Stomach (tissue), 9 donors: ENCODE results near the gene AUTS2. TPM values are rescaled to one million over a fixed set of nuclear protein-coding genes. Genes with fewer than 3 reads are reported as not detected.

ENCODE experiments used
- DNase-seq, 2 donors: peaks; one replicate each; pipeline versions ENCODE4 v3.0.0 to v3.0.0-alpha.2; 2013 to 2019
- H3K27ac ChIP-seq, 5 donors: fragments of 200-600 bp in 4 of 5; sonication (generic) in 4 of 5; one replicate each; pipeline ENCODE4 v1.5.1; 2013 to 2019; ENCODE audit warnings: mild to moderate bottlenecking in 1 of 5, moderate library complexity in 1 of 5
- H3K27me3 ChIP-seq, 3 donors: fragments of 200-600 bp; sonication (generic); one replicate each; pipeline ENCODE4 v1.5.1; 2017 to 2019; ENCODE audit warnings: mixed run types in 1 of 3
- H3K36me3 ChIP-seq, 4 donors: fragments of 200-600 bp; sonication (generic); 1 replicate in 3 of 4; 2 replicates in 1 of 4; pipeline ENCODE4 v1.5.1; 2016 to 2019
- H3K4me1 ChIP-seq, 4 donors: fragments of 200-600 bp; sonication (generic); one replicate each; pipeline ENCODE4 v1.5.1; 2016 to 2019
- H3K4me3 ChIP-seq, 4 donors: fragments of 200-600 bp; sonication (generic) in 3 of 4; one replicate each; pipeline ENCODE4 v1.5.1; 2016 to 2019; ENCODE audit warnings: mild to moderate bottlenecking in 1 of 4
- H3K9me3 ChIP-seq, 4 donors: fragments of 200-600 bp; sonication (generic); one replicate each; pipeline ENCODE4 v1.5.1; 2016 to 2019
- EP300 ChIP-seq: sonication (generic); formaldehyde crosslinking; IDR thresholded peaks from one replicate; pipeline ENCODE4 v1.6.1; 2017; ENCODE audit warnings: antibody characterized with exemption
- POLR2A ChIP-seq, 4 donors: fragments of 450-650 bp; IDR thresholded peaks; one replicate each; pipeline ENCODE4 v1.6.1; 2016; ENCODE audit warnings: antibody characterized with exemption in 4 of 4, control low read depth in 2 of 4, mild to moderate bottlenecking in 1 of 4, moderate library complexity in 1 of 4
- POLR2AphosphoS5 ChIP-seq, 3 donors: sonication (generic); formaldehyde crosslinking; IDR thresholded peaks; one replicate each; pipeline ENCODE4 v1.6.1; 2016; ENCODE audit warnings: antibody characterized with exemption in 3 of 3
- WGBS, 5 donors: extraction: QIAGEN DNeasy Blood & Tissue Kit in 3 of 5; methylation state at CpG; one replicate each; pipeline versions ENCODE4 v1.1.5 to v1.1.7; 2013 to 2018; 5-methylcytosine and 5-hydroxymethylcytosine counted together
- intact Hi-C: fragments of 100-400 bp; cut with DNase I; formaldehyde crosslinking; loops from one replicate; pipeline ENCODE4 v1.15.1; 2023; ENCODE audit warnings: low total_unique reads
- polyA plus RNA-seq, 3 donors: library from polyadenylated mRNA; stranded (reverse); fragments of 200-250 nt; gene quantifications; one replicate each; pipeline ENCODE4 v1.2.3, GENCODE V29; 2013
- total RNA-seq, 5 donors: library from RNA; depleted of rRNA; stranded (reverse); fragments of >200 nt; gene quantifications; one replicate each; pipeline versions ENCODE4 v1.1.0 to v1.2.3, GENCODE V29; 2014 to 2016
- TF ChIP-seq, protein P1 (sequence below), 7 experiments: fragments of 450-650 bp in 4 of 7; fragments of 200-600 bp in 3 of 7; sonication (generic) in 3 of 7; IDR thresholded peaks; one replicate each; pipeline ENCODE4 v1.5.1; 2016 to 2019; ENCODE audit warnings: antibody characterized with exemption in 7 of 7, control low read depth in 2 of 7, mild to moderate bottlenecking in 1 of 7
- donor health status: healthy with polysubstance abuse.
- donor health status: Bipolar disorder and iron deficiency.
- donor health status: healthy.

Gene AUTS2
- total and polyA plus RNA-seq, 8 donors = 3.8 to 90.3 (median 38.1) TPM

DNA sequence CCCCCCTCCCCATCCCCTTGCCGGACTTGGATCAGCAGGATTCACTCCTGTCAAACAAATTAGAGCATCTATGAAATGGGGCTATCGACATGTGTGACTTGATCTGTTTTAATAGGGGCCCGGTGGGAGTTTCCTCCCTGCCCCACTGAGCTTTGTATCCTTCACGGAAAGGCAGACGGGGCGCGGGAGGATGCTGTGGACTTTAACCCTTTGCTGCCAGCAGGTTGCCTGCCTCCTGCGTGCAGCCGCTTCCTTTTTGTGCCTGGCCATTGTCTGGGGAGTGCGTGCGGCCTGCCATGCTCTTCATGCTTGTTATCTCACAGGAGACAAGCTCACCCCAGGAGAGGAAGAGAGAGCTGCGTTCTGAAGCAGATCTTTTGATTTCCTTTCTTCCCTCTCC, 1020.9 kb downstream of the AUTS2 start:
- WGBS, 5 donors = 58 to 75% (median 67%) methylated on average over 12 of the region's 12 CpGs
- no peak overlapping the region for H3K27ac ChIP-seq
- H3K9me3 ChIP-seq = no peaks in the 10 kb centered on the region
- no peak for TF ChIP-seq EP300
- TF ChIP-seq POLR2A (IDR thresholded peaks at IDR 0.05) = no peak
- TF ChIP-seq POLR2AphosphoS5 (IDR thresholded peaks at IDR 0.05) = no peak
- TF ChIP-seq, protein P1, sequence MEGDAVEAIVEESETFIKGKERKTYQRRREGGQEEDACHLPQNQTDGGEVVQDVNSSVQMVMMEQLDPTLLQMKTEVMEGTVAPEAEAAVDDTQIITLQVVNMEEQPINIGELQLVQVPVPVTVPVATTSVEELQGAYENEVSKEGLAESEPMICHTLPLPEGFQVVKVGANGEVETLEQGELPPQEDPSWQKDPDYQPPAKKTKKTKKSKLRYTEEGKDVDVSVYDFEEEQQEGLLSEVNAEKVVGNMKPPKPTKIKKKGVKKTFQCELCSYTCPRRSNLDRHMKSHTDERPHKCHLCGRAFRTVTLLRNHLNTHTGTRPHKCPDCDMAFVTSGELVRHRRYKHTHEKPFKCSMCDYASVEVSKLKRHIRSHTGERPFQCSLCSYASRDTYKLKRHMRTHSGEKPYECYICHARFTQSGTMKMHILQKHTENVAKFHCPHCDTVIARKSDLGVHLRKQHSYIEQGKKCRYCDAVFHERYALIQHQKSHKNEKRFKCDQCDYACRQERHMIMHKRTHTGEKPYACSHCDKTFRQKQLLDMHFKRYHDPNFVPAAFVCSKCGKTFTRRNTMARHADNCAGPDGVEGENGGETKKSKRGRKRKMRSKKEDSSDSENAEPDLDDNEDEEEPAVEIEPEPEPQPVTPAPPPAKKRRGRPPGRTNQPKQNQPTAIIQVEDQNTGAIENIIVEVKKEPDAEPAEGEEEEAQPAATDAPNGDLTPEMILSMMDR (IDR thresholded peaks at IDR 0.05) = no peak
- no peak overlapping the region for H3K4me3 ChIP-seq
- H3K4me1 ChIP-seq = peaks cover 10 to 13% (median 12%) of the 10 kb centered on the region in 4 donors
- DNase-seq = no peak
- H3K36me3 ChIP-seq = no peaks in the 10 kb centered on the region
- no peaks in the 10 kb centered on the region for H3K27me3 ChIP-seq
- intact Hi-C loops = no loop called here

DNA sequence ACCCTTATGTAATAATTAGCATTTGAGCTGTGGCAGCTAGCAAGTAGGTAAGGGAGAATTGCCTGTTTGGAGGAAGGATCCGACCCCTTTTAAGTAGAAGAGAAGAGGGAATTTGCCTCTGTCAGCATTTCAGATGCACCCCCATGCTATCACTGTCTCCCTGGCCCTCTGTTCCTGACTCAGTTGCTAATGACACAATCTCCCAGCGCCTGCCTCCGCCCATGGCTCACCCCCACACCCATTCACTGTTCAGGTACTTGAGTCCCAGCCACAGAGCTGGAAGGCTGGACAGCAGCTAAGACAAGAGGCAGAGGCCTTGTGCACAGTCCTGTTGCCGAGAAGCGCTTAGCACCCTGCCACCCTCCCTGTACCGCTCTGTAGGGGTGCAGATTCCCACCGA, 1021.4 kb downstream of the AUTS2 start:
- H3K27ac ChIP-seq = no peak overlapping the region
- WGBS, 5 donors = 96 to 98% (median 97%) methylated on average over 7 of the region's 7 CpGs
- H3K4me3 ChIP-seq = no peak overlapping the region
- intact Hi-C loops = no loop called here
- peaks cover 6 to 8% (median 7%) of the 10 kb centered on the region in 4 donors for H3K4me1 ChIP-seq
- no peaks in the 10 kb centered on the region for H3K36me3 ChIP-seq
- H3K9me3 ChIP-seq = no peaks in the 10 kb centered on the region
- no peak for TF ChIP-seq POLR2A (IDR thresholded peaks at IDR 0.05)
- TF ChIP-seq, protein P1 (IDR thresholded peaks at IDR 0.05) = no peak
- TF ChIP-seq POLR2AphosphoS5 (IDR thresholded peaks at IDR 0.05) = no peak
- TF ChIP-seq EP300 = no peak
- DNase-seq = no peak
- H3K27me3 ChIP-seq = no peaks in the 10 kb centered on the region

DNA sequence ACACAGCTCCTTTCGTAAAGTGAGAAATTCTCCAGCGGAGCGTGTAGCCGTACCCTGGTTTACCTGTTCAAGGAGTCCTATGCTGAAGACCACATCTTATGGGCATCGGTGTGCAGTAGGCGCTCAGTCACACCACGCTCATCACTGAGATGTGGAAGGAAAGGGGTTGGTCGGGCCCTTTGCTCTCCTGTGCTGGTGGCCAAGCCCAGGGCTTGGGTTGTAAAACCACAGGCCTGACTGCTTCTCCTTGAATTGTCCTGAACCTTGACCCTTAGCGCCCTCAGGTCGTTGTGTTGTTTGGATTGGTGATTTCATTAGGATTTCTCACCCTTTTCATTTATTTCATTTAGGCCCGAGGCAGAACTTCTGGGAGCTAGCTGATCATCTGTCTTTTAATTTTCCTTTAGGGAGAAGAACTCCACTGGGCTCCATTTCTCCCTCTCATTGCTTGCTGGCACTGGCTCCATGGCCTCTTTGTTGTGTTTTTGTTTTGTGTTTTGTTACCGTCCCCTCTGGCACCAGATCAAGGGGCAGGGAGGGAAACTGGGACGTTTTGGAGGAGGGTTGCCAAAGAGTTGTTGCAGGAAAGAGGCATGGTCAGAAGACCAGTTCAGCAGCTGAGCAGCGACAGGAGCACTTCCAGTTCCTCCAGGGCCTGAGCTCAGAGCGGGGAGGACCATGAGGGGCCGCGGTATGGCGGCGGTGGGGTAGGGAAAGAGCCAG, 1022.2 kb downstream of the AUTS2 start:
- H3K36me3 ChIP-seq = no peaks in the 10 kb centered on the region
- DNase-seq = no peak
- no peaks in the 10 kb centered on the region for H3K4me1 ChIP-seq
- WGBS, 5 donors = 79 to 86% (median 82%) methylated on average over 19 of the region's 19 CpGs
- no peak overlapping the region for H3K4me3 ChIP-seq
- TF ChIP-seq, protein P1 (IDR thresholded peaks at IDR 0.05) = no peak
- TF ChIP-seq POLR2AphosphoS5 (IDR thresholded peaks at IDR 0.05) (no peak), POLR2A (IDR thresholded peaks at IDR 0.05) (no peak), EP300 (no peak)
- no peaks in the 10 kb centered on the region for H3K9me3 ChIP-seq
- intact Hi-C loops = no loop called here
- H3K27ac ChIP-seq = no peak overlapping the region
- no peaks in the 10 kb centered on the region for H3K27me3 ChIP-seq

- Histone ChIP-seq H3K9me3 (no peaks in the 10 kb centered on the region), H3K4me3 (no peak overlapping the region), H3K27ac (no peak overlapping the region), H3K36me3 (no peaks in the 10 kb centered on the region), H3K27me3 (no peaks in the 10 kb centered on the region), H3K4me1 (no peaks in the 10 kb centered on the region)
- TF ChIP-seq EP300 (peak; percentile 71), POLR2A (IDR thresholded peaks at IDR 0.05) (no peak)
- no peak for DNase-seq
- intact Hi-C loops = no loop called here
- 89 to 95% (median 93%) methylated on average over 16 to 17 of the region's 17 CpGs for WGBS, 5 donors
These were observed 1023.8 kb downstream of the AUTS2 start for GRCh38 chr7:70621954-70622600.

DNA sequence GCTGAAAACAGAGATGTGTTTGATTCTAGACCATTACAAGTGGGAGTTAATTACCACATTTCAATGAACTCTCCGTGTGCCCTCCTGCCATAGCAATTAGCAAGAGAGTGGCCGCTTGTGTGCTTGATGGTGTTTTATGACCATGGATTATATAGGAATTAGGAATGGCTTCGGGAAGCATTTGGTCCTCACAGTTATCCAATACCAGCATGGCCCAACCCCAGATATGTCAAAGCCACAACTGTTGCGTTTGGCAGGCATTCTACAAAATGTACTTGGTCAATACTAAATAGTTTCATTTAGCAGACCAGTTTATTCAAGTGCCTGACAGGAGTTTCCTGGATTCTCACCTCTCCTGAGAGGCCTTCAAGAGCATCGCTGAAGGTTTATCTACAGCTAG, 1024.7 kb downstream of the AUTS2 start:
- Histone ChIP-seq H3K9me3 (no peaks in the 10 kb centered on the region), H3K4me3 (no peak overlapping the region), H3K27ac (no peak overlapping the region), H3K4me1 (no peaks in the 10 kb centered on the region), H3K27me3 (no peaks in the 10 kb centered on the region), H3K36me3 (no peaks in the 10 kb centered on the region)
- no peak for DNase-seq
- TF ChIP-seq EP300 (no peak), POLR2A (IDR thresholded peaks at IDR 0.05) (no peak), POLR2AphosphoS5 (IDR thresholded peaks at IDR 0.05) (no peak)
- TF ChIP-seq, protein P1 (IDR thresholded peaks at IDR 0.05) = no peak
- intact Hi-C loops = no loop called here
- WGBS, 5 donors = 81 to 94% (median 91%) methylated on average over 5 of the region's 5 CpGs
